ENCODE data around the gene ZC2HC1B. TPM values are rescaled to one million over a fixed set of nuclear protein-coding genes. Genes with fewer than 3 reads are reported as not detected.

The ZC2HC1B gene
- total RNA-seq, 1 experiment from 2014 or later = not detected

DNA sequence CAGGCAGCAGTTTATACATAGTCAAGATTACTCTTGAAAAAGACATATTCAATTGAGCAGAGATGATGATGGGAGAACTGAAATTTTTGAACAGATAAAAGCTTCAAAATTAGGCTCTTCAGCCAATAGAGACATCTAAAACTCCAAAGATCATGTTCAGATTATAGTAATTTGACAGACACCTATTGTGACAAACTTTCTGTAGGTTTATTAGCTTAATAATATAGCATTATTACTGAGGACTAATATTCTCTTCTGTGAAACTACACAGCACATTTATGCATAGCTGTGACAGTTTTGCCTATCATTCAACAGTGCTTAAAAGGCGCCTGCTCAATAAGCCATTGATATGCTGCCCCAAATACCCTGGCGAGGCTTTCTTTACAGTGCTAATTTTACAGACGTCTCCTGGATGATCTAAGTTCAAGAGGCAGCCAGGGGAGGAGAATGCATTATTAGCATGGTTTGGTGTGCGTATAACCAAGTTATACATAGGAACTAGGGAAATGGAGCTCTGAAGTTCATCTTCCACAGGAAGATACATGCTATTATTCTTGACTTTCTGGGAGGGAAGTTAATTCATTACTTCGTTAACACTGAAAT, 122.3 kb downstream of the ZC2HC1B start:
- DNase-seq (ENCODE audit: extremely low read depth, low read depth) = no peak

Small RNA genes lying within 50 kb of the gene (small RNA-seq; reads per million reads assigned to genes)
- 0 reads per million in 2 experiments for gene ZC2HC1B

Other genes with a start within 250 kb of the ZC2HC1B start
- gene PHACTR2, start 186.5 kb upstream of the ZC2HC1B start, total RNA-seq (2014; rRNA removed; shearing (Covaris generic)) = 3.4 and 5.6 TPM in 2 replicates
- 29.8 and 33.2 TPM in 2 replicates for gene LTV1, start 21.1 kb upstream of the ZC2HC1B start, total RNA-seq (2014; rRNA removed; shearing (Covaris generic))
- 4.3 and 4.7 TPM in 2 replicates for gene PLAGL1, start 143.8 kb downstream of the ZC2HC1B start, total RNA-seq (2014; rRNA removed; shearing (Covaris generic))
- gene SF3B5, start 231.1 kb downstream of the ZC2HC1B start, total RNA-seq (2014; rRNA removed; shearing (Covaris generic)) = 84.4 and 113 TPM in 2 replicates